H9 (cell line): ENCODE measurements around the gene ARHGEF1. TPM values are rescaled to one million over a fixed set of nuclear protein-coding genes. Genes with fewer than 3 reads are reported as not detected.

Experiments
- DNase-seq: peaks from one replicate; pipeline ENCODE4 v3.0.0-alpha.2; 2017
- H2AFZ ChIP-seq: one replicate; pipeline ENCODE4 v1.6.1; 2013; ENCODE audit warnings: mild to moderate bottlenecking, low read length, control low read depth, moderate library complexity
- H2AK5ac ChIP-seq: 2 replicates; pipeline ENCODE4 v1.6.1; 2013; ENCODE audit warnings: low read length, control low read depth, mixed read lengths; ENCODE audit not compliant: insufficient read length
- H2BK120ac ChIP-seq: one replicate; pipeline ENCODE4 v1.6.1; 2013; ENCODE audit warnings: low read depth, mild to moderate bottlenecking, low read length, control low read depth, inconsistent platforms; ENCODE audit not compliant: poor library complexity, severe bottlenecking
- H2BK12ac ChIP-seq: 2 replicates; pipeline ENCODE4 v1.6.1; 2013; ENCODE audit warnings: low read length, control low read depth, mixed read lengths, low read depth; ENCODE audit not compliant: insufficient read length
- H2BK15ac ChIP-seq: 2 replicates; pipeline ENCODE4 v1.6.1; 2013; ENCODE audit warnings: low read depth, low read length, control low read depth
- H2BK20ac ChIP-seq: one replicate; pipeline ENCODE4 v1.6.1; 2013; ENCODE audit warnings: low read depth, mild to moderate bottlenecking, low read length, control low read depth, inconsistent platforms; ENCODE audit not compliant: poor library complexity, severe bottlenecking
- H2BK5ac ChIP-seq: 2 replicates; pipeline ENCODE4 v1.6.1; 2013; ENCODE audit warnings: low read length, control low read depth, mixed read lengths; ENCODE audit not compliant: insufficient read length
- H3K14ac ChIP-seq: 2 replicates; pipeline ENCODE4 v1.6.1; 2013; ENCODE audit warnings: low read length, control low read depth; ENCODE audit not compliant: insufficient read depth
- H3K18ac ChIP-seq: 2 replicates; pipeline ENCODE4 v1.6.1; 2013; ENCODE audit warnings: low read depth, mild to moderate bottlenecking, mixed read lengths, low read length, control low read depth; ENCODE audit not compliant: insufficient read length
- H3K23ac ChIP-seq: 2 replicates; pipeline ENCODE4 v1.6.1; 2013; ENCODE audit warnings: low read length, control low read depth, mixed read lengths, low read depth; ENCODE audit not compliant: insufficient read length
- H3K23me2 ChIP-seq: 2 replicates; pipeline ENCODE4 v1.6.1; 2013; ENCODE audit warnings: low read depth, mild to moderate bottlenecking, mixed read lengths, low read length, control low read depth; ENCODE audit not compliant: insufficient read length, poor library complexity, severe bottlenecking
- H3K27ac ChIP-seq: 2 replicates; pipeline ENCODE4 v1.5.1; 2013; ENCODE audit warnings: low read length, control low read depth, mixed read lengths, low read depth; ENCODE audit not compliant: insufficient read length
- H3K27me3 ChIP-seq: 2 replicates; pipeline ENCODE4 v1.6.1; 2013; ENCODE audit warnings: low read length, control low read depth, inconsistent platforms; ENCODE audit not compliant: insufficient read depth
- H3K4ac ChIP-seq: 2 replicates; pipeline ENCODE4 v1.6.1; 2013; ENCODE audit warnings: low read depth, mild to moderate bottlenecking, control low read depth, inconsistent platforms, low read length, moderate library complexity
- H3K4me1 ChIP-seq: 2 replicates; pipeline ENCODE4 v1.6.1; 2013; ENCODE audit warnings: low read length, control low read depth, inconsistent platforms; ENCODE audit not compliant: insufficient read depth
- H3K4me2 ChIP-seq: 2 replicates; pipeline ENCODE4 v1.6.1; 2013; ENCODE audit warnings: low read length, control low read depth, mixed read lengths; ENCODE audit not compliant: insufficient read length, insufficient read depth
- H3K56ac ChIP-seq: 2 replicates; pipeline ENCODE4 v1.6.1; 2013; ENCODE audit warnings: low read depth, mild to moderate bottlenecking, mixed read lengths, low read length, control low read depth; ENCODE audit not compliant: insufficient read length
- H3K79me1 ChIP-seq: 2 replicates; pipeline ENCODE4 v1.6.1; 2013; ENCODE audit warnings: low read depth, mild to moderate bottlenecking, moderate library complexity, low read length, control low read depth, inconsistent platforms; ENCODE audit not compliant: insufficient read depth, poor library complexity, severe bottlenecking
- H3K79me2 ChIP-seq: 2 replicates; pipeline ENCODE4 v1.6.1; 2013; ENCODE audit warnings: low read length, control low read depth, inconsistent platforms; ENCODE audit not compliant: insufficient read depth
- H3K9ac ChIP-seq: 2 replicates; pipeline ENCODE4 v1.6.1; 2013; ENCODE audit warnings: low read length, control low read depth, mixed read lengths; ENCODE audit not compliant: insufficient read length; ENCODE audit errors: extremely low read depth
- H3K9me3 ChIP-seq: one replicate; pipeline ENCODE4 v1.6.1; 2013; ENCODE audit warnings: low read depth, low read length, inconsistent platforms; ENCODE audit not compliant: control insufficient read depth
- H3T11ph ChIP-seq: one replicate; pipeline ENCODE4 v1.6.1; 2013; ENCODE audit warnings: mild to moderate bottlenecking, low read length, control low read depth, inconsistent platforms
- H4K20me1 ChIP-seq: one replicate; pipeline ENCODE4 v1.6.1; 2013; ENCODE audit not compliant: control insufficient read depth, insufficient read length, insufficient read depth
- H4K5ac ChIP-seq: 2 replicates; pipeline ENCODE4 v1.6.1; 2013; ENCODE audit warnings: low read depth, mild to moderate bottlenecking, mixed read lengths, low read length, control low read depth; ENCODE audit not compliant: insufficient read length
- H4K8ac ChIP-seq: replicated peaks from 2 replicates; pipeline ENCODE4 v1.6.1; 2013; ENCODE audit warnings: low read length, control low read depth, mixed read lengths, low read depth; ENCODE audit not compliant: insufficient read length
- H4K91ac ChIP-seq: 2 replicates; pipeline ENCODE4 v1.6.1; 2013; ENCODE audit warnings: low read depth, mild to moderate bottlenecking, moderate library complexity, mixed read lengths, low read length, control low read depth; ENCODE audit not compliant: insufficient read length
- H3K27ac Mint-ChIP-seq, 3 experiments: 2 replicates in 2 of 3; 3 replicates in 1 of 3; pipeline ENCODE4 v1.8.0; 2020 to 2021; ENCODE audit warnings: mixed read lengths in 3 of 3, mild to moderate bottlenecking in 1 of 3, moderate library complexity in 1 of 3
- H3K27me3 Mint-ChIP-seq: 2 replicates; pipeline ENCODE4 v1.8.0; 2021; ENCODE audit warnings: low read depth, mild to moderate bottlenecking, moderate library complexity, mixed read lengths
- H3K36me3 Mint-ChIP-seq, 3 experiments: 2 replicates in 2 of 3; 3 replicates in 1 of 3; pipeline ENCODE4 v1.8.0; 2020 to 2021; ENCODE audit warnings: low read depth in 3 of 3, mixed read lengths in 3 of 3; ENCODE audit not compliant: insufficient read depth in 1 of 3
- H3K4me1 Mint-ChIP-seq, 2 experiments: 2 replicates each; pipeline ENCODE4 v1.8.0; 2020; ENCODE audit warnings: mixed read lengths in 2 of 2
- H3K4me3 Mint-ChIP-seq, 2 experiments: 2 replicates in 1 of 2; 3 replicates in 1 of 2; pipeline ENCODE4 v1.8.0; 2020 to 2021; ENCODE audit warnings: mild to moderate bottlenecking in 2 of 2, mixed read lengths in 2 of 2, moderate library complexity in 1 of 2
- H3K9me3 Mint-ChIP-seq, 2 experiments: 2 replicates in 1 of 2; 3 replicates in 1 of 2; pipeline ENCODE4 v1.8.0; 2020; ENCODE audit warnings: mild to moderate bottlenecking in 2 of 2, mixed read lengths in 2 of 2, moderate library complexity in 1 of 2
- WGBS: extraction: QIAGEN DNeasy Blood & Tissue Kit; methylation state at CpG from one replicate; pipeline ENCODE4 v1.1.7; 2013; ENCODE audit warnings: missing lambda C conversion rate, low lambda C conversion rate, mixed read lengths; ENCODE audit not compliant: insufficient read length; ENCODE audit errors: extremely low coverage; 5-methylcytosine and 5-hydroxymethylcytosine counted together
- total RNA-seq: library from RNA; stranded (reverse); gene quantifications from 2 replicates; pipeline ENCODE4 v1.2.1, GENCODE V29; 2021
- TF ChIP-seq, protein P1 (sequence below): fragments of 200-600 bp; sonication (generic); conservative IDR thresholded peaks from 3 replicates; pipeline ENCODE4 v1.8.0; 2021; ENCODE audit warnings: antibody characterized with exemption, mild to moderate bottlenecking

The ARHGEF1 gene
- total RNA-seq, 1 experiment from 2014 or later: 50.3 TPM

DNA sequence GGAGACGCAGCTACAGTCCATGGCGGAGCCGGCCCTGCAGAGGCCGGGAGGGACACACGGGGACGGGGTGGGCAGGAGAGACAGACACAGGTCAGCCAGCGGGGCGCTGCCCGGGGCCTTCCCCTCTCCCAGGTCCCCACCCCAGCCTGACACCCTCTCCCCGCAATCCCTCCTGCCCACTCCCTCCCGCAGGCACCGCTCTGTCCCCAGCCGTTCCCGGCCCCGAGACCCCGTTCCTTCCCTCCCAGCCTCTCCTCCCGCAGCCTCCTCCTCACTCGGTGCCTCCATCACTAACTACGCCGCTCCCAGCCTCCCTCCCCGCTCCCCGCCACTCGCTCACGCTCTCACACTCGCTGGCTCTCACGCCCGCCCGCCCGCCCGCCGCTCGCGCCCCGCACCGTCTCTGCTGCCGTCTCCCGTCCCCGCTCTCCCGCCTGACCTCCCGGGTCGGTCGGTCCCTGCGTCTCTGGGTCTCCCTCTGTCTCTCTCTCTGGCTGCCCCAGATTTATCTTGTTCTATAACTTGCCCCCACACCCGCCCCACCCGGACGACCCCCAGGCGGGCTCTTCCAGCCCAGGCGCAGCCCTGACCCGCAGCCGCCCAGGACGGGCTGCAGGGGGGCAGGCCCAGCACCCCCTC lies 30.0 kb downstream of the ARHGEF1 start:
- Histone ChIP-seq H3K27ac (no peak overlapping the region), H2BK5ac (no peak overlapping the region), H3K4me1 (no peaks in the 10 kb centered on the region), H4K91ac (no peak overlapping the region), H2AK5ac (no peak overlapping the region), H4K20me1 (no peaks in the 10 kb centered on the region), H3K79me2 (no peaks in the 10 kb centered on the region), H3K14ac (no peak overlapping the region), H3K56ac (no peak overlapping the region), H3K79me1 (no peaks in the 10 kb centered on the region), H2BK120ac (no peak overlapping the region), H3K9me3 (no peaks in the 10 kb centered on the region), H2BK20ac (no peak overlapping the region), H3K23ac (no peak overlapping the region), H3K9ac (no peak overlapping the region), H3K27me3 (peaks cover 71% of the 10 kb centered on the region), H3T11ph (no peak overlapping the region), H2BK12ac (no peak overlapping the region), H2BK15ac (no peak overlapping the region), H2AFZ (no peak overlapping the region), H4K8ac (no peak overlapping the region), H3K18ac (no peak overlapping the region), H3K23me2 (peaks cover 5% of the 10 kb centered on the region), H4K5ac (no peak overlapping the region), H3K4me2 (peak overlapping the region; percentile 48), H3K4ac (no peak overlapping the region)
- H3K4me1 Mint-ChIP-seq: peaks cover 6 to 15% of the 10 kb centered on the region in 2 experiments; a peak in 3 of 4 replicates
- WGBS: no CpG with 5 or more reads among the region's 51 CpGs
- H3K27me3 Mint-ChIP-seq: peaks cover 1% of the 10 kb centered on the region
- H3K27ac Mint-ChIP-seq: no peak overlapping the region
- DNase-seq: no peak
- TF ChIP-seq, protein P1, sequence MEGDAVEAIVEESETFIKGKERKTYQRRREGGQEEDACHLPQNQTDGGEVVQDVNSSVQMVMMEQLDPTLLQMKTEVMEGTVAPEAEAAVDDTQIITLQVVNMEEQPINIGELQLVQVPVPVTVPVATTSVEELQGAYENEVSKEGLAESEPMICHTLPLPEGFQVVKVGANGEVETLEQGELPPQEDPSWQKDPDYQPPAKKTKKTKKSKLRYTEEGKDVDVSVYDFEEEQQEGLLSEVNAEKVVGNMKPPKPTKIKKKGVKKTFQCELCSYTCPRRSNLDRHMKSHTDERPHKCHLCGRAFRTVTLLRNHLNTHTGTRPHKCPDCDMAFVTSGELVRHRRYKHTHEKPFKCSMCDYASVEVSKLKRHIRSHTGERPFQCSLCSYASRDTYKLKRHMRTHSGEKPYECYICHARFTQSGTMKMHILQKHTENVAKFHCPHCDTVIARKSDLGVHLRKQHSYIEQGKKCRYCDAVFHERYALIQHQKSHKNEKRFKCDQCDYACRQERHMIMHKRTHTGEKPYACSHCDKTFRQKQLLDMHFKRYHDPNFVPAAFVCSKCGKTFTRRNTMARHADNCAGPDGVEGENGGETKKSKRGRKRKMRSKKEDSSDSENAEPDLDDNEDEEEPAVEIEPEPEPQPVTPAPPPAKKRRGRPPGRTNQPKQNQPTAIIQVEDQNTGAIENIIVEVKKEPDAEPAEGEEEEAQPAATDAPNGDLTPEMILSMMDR: no peak
- peak overlapping the region; percentile 19 to 76; a peak in 4 of 5 replicates for H3K4me3 Mint-ChIP-seq
- no peaks in the 10 kb centered on the region for H3K36me3 Mint-ChIP-seq
- peaks cover 0 to 2% of the 10 kb centered on the region in 2 experiments; a peak in 1 of 5 replicates for H3K9me3 Mint-ChIP-seq
